LoVo (cell line): ENCODE measurements around the gene LTBR.

Experiments
- DNase-seq: peaks from one replicate; pipeline ENCODE4 v3.0.0-alpha.2; 2016; ENCODE audit warnings: low spot score

Gene LTBR

GRCh38 chr12:6368906-6369525, 14.9 kb upstream of the LTBR start:
- no peak for DNase-seq

DNA sequence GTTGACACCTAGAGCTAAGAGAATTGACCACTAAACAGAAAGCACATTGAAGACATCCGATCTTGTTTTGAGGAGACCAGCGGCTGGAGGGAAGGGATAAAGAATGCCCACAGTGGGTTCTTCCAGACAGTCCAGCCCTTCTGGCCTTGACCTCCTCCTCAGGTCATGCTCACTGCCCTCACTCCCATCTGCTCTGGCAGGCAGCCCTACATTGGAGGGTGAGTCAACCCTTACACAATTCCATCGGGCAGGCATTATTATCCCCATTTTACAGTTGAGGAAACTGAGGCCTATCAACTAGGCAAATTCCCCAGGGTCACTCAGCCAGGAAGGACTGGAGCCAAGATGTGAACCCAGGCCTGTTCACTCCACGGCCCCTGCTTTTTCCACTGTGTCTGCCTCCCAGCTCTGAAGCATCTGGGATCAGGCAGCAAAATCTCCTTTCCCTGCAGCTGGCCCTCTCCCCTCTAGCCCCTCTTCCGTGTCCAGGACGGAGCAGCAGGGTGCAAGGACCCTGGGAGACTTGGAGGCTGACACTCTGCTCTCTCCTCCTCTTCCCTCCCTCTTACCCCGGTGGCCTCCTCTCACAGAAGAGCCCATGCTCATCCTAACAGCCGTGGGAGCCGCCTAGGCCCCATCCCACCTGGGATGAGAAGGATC, 13.9 kb upstream of the LTBR start:
- DNase-seq = no peak

DNA sequence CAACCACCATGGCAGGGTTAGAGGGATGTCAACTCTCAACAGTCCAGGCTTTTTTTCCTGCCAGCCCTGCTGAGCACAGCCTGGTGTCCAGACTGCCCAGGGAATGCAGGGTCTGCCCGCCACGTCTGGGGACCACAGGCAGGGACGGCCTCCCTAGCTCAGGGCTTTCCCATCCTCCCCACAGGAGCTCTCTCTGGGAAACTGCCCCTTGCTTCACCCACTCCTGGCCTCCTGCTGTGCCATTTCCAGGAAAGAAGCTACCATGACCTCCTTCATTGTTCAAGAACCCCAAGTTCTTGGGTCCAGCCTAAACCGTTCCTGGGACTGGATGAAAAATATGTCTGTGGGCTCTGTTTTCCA, 13.4 kb upstream of the LTBR start:
- DNase-seq = no peak

DNA sequence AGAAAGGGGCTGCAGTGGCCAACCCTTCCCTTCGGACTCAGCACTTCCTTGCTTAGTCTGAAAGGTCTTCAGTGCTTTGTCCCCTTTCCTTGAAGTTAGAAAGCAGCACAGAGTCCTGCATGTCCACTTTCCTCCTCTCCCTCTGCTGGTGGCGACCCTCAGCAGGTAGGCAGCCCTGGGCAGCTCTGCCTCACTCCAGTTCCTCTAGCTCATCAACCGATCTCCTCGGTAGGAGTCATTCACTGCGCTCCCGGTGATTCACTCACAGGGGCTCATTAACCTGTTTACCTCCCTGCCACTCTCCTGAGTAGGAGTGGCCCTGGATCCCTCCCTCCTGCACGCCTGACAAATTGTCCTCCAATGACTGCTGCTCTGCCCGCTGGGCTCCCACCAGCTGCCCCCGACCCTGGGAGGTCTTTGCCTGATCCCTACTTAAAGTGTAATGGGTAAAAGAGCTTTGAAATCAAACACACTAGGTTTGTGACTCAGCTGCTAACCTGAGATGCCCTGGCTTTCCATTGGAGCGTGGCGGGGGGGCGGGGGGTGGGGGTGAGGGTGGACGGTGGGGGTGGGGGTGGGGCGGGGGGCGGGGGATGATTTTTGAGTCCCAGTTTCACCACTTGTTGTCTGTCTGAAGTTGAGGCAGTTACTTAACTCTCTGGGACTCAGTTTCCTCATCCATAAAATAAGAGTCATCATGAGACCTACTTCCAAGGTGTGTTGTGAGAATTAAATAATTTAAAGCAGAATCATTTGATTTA, 12.8 kb upstream of the LTBR start:
- DNase-seq = peak; percentile 99

DNA sequence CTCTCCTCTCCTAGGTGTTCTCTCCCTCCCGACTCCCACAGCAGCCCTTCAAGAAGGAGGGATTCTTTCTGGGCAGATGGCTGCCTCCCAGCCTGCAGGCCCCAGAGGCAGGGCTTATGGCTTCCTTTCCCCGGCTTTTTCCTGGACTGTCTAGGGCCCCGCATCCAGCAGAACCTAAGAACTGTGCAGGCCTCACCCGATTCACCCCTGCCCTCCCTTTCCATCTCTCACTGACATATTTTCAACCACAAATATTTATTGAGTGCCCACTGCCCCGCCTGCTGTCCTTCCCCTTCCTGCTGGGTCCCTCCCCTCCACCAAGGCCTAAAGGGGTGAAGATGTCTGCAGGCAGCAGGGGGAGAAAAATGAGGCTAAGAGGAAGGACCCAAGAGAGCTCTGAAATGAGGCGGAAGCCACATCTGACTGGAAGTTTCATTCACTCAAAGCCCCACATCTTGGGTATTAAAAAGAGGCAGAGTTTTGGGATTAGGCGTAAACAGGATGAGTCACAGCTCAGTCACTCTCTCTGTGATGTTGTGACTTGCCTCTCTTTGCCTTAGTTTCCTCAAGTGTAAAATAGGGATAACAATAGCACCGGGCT, 11.5 kb upstream of the LTBR start:
- DNase-seq = peak; percentile 95

- peak; percentile 58 for DNase-seq
Measured at GRCh38 chr12:6373022-6373787, 10.8 kb upstream of the LTBR start.

GRCh38 chr12:6374028-6374785, 9.8 kb upstream of the LTBR start:
- DNase-seq = no peak

GRCh38 chr12:6374786-6375160, 9.2 kb upstream of the LTBR start:
- DNase-seq = no peak

DNA sequence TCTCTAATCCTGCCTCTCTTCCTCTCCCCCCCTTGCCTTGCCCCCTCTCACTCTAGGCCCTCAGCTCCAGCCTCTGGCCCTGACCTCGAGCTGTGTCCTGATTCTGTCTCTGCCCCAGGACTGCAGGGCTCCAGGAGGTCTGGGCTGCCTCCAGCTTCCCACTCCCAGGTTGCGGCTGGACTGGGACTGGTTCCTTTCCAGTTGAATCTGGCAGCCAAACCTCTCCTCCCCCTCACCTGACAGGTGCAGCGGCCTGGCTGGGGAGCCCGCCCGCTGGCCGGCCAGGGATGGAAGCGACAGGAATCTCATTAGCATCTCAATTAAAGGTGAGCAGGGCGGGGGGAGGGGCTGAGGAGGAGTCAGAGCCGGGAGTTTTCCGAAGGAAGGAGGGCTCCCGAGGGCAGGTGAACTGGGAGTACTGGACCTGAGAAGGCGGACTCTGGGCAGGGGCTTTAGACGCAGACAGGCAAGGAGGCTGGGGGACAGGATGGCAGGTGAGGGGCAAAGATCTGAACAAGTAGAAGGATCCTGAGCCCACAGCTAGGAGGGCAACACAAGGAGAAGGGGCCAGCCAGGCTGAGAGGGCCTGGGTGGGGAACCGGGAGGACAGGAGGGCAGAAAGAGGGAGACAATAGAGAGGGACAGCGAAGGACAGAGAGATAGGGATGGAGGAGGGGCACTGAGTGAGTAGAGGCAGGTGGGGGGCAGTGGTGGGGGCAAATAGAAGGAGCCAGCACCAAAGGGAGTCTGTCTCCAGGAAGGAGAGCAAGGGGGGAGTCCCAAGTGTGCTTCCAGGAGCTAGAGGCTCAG, 8.5 kb upstream of the LTBR start, which contains the start of gene SCNN1A:
Gene SCNN1A (minus strand): TSS at position 295 of the 810 bp plus-strand sequence. CDS start 780 bp downstream, outside the sequence.
- DNase-seq = no peak

DNA sequence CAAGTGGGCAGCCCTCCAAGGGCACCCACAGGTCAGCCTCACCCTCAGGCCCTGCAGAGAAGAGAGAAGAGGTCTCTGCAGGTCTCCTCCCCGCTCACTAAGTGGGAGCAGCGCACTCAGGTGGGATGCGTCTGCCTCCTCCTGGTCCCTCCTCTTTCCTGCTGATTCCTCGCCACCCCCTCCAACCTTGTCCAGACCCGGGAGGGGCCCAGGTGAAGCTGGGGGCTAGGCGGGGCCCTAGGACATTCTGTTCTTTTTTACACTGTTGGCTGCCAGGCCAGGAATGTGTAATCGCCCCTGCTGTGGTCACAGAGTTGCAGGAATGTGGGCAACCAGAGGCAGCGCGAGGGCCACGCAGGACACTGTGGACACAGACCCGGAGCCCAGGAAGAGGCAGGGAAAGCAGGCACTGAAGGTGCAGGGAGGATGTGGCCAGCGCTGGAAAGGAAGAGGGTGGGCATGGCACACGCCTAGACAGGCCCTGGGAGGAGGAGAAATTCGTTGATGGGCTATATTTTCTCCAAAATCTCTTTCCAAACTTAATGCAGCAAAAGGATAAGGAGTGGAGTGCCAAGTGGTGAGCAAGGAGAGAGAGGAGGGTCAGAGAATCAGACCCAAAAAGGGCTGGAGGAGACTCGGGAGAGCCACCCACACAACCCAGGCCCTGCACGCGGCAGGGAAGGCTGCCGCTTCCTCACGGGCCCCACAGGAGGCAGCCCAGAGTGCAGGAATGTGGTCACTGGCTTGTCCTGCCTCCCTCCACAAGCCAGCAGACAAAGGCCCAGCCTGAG, 7.7 kb upstream of the LTBR start:
- DNase-seq = peak; percentile 73

DNA sequence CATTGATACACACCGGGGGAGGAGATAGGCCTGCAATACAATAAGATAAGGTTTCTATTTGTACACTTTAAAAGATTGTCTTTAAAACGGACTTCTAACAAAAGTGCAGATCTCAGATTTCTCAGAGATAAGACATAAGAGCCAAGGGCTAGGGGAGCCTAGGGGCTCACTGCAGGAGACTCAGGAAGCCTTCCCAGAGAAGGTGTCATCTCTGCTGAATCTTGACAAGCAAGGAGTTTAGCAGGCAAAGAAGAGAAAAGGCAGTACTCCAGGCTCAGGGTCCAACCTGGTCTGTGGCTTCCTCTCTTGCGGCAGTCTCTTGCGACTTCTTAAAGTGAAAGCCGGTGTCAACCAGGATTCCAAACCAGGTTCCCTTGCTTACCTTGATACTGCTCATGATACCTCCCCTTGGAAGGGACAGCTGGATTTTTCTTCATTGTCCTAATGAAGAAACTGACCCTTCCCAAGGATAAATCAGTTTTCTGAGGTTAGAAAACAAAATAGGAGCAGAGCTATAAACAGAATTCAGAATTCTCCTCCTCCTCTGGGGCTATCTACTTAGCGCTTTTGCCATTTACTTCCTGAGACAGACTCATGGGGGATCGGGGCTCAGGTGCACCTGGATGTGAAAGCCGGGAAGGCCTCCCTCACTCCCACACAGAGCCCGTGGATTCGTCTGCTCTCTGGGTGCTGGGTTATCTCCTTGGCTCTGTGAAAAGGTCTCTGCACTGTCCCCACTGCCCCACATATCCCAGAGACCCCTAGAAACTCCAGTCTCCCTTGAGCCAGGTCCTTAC, 6.9 kb upstream of the LTBR start:
- no peak for DNase-seq

DNA sequence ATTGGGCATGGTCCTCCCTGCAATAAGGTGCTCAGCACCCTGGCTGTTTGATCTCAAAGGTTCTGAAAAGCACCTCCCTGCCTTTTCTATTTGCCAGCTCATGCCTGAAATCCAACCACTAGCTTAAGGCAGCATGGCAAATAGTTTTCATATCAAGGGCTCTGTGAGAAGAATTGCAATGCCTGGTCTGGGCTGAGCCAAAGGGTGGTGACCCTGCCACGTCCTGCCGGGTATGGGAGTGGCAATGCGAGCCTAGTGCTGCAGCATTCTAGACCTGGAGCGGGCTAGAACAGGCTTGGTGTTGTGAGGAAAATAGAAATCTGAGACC, 6.3 kb upstream of the LTBR start:
- no peak for DNase-seq

GRCh38 chr12:6378709-6379472, 5.1 kb upstream of the LTBR start:
- DNase-seq = no peak

DNA sequence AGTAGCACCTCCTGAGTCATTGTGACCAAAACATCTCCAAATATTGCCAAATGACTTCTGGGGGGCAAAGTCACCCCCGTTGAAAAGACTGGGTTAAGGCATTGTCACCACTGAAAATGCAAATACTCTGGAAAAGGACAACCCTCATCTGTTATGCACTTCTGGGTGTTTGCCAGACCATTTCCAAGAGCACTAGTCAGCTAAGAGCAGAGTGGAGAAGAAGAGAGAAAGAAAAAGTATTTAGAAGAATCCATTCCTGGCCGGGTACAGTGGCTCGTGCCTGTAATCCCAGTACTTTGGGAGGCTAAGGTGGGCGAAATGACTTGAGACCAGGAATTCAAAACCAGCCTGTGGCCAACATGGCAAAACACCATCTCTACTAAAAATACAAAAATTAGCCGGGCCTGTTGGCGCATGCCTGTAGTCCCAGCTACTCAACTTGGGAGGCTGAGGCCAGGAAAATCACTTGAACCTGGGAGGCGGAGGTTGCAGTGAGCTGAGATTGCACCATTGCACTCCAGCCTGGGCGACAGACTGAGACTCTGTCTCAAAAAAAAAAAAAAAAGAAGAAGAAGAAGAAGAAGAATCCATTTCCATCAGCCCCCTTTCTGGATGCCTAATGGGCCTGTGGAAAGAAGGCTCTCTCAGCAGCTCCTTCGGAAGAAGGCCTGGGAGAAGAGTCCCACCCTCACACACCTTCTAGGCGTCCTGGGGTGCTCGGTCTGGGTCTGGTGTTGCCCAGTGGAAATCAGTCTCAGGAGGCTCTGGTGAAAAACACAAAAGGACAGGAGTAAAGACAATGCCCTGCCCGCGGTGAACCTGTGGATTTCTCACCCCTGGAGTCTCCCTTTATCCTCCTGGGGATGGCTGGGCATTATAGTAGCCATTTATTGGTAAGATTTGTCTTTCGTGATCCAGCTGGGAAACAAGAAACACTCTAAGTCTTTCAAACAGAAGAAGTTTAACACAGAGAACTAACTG, 3.5 kb upstream of the LTBR start:
- DNase-seq = no peak

DNA sequence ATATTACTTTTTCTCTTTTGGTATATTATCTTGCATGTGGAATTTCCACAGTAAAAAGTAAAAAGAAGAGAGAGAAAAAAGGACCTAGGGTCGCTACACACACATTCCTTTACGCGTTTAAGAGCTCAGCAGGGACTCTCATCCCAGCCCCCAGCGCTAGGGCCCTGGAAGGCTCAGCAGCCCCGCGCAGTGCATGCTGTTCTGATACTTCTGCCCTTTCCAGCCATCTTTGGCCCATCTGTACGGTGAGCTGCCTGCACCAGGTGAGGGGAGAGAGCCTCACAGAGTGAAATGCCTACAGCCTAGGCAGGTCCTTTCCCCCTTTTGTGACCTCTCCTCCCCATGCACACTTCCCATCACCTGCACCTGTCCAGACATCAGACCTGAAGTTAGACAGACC, 1.6 kb upstream of the LTBR start:
- no peak for DNase-seq

GRCh38 chr12:6382982-6383381, 980 bp upstream of the LTBR start:
- DNase-seq = no peak
